Lower lobe of right lung (tissue), 2 donors: Measurements from ENCODE around the gene PIGM. TPM values are rescaled to one million over a fixed set of nuclear protein-coding genes. Genes with fewer than 3 reads are reported as not detected.

Experiments used
- ATAC-seq, 2 donors: fragments of 200-7000 bp; cut with Tn5 transposase; one replicate each; pipeline ENCODE4 v1.9.1; 2020 to 2022; ENCODE audit warnings: mild to moderate bottlenecking in 2 of 2, moderate library complexity in 2 of 2
- DNase-seq: peaks from one replicate; pipeline ENCODE4 v3.0.0-alpha.2; 2020
- H3K27ac ChIP-seq: fragments of 200-600 bp; one replicate; pipeline ENCODE4 v1.8.0; 2022
- H3K27me3 ChIP-seq: fragments of 200-600 bp; one replicate; pipeline ENCODE4 v1.8.0; 2022; ENCODE audit warnings: low read depth
- H3K36me3 ChIP-seq: fragments of 200-600 bp; one replicate; pipeline ENCODE4 v1.8.0; 2022; ENCODE audit warnings: mild to moderate bottlenecking
- H3K4me1 ChIP-seq: fragments of 200-600 bp; one replicate; pipeline ENCODE4 v1.8.0; 2022
- H3K4me3 ChIP-seq: fragments of 200-600 bp; one replicate; pipeline ENCODE4 v1.8.0; 2022; ENCODE audit warnings: mild to moderate bottlenecking
- H3K9me3 ChIP-seq: fragments of 200-600 bp; one replicate; pipeline ENCODE4 v1.8.0; 2022
- intact Hi-C: fragments of 100-400 bp; cut with DNase I; formaldehyde crosslinking; loops from one replicate; pipeline ENCODE4 v1.11.0; 2022
- long read RNA-seq: library from polyadenylated mRNA; unstranded; transcript quantifications from one replicate; pipeline ENCODE4 v2.0.0, GENCODE V29; 2021
- total RNA-seq: library from RNA; stranded (reverse); fragmentation: NEBNext Ultra II Directional; extraction: Animal tissue kit (Norgen Biotek cat#: 25700); gene quantifications from one replicate; pipeline ENCODE4 v1.2.1, GENCODE V29; 2021
- TF ChIP-seq, protein P1 (sequence below): fragments of 200-600 bp; IDR thresholded peaks from one replicate; pipeline ENCODE4 v1.8.0; 2022; ENCODE audit warnings: antibody characterized with exemption, mild to moderate bottlenecking
- donor health status: DM: no; HTN: yes; CAD: no; lungs with severe emphysema.

Gene PIGM
- total RNA-seq, result 6.9 TPM
- long read RNA-seq, full-length matches to known transcripts, result 20 of 20 reads
- long read RNA-seq, partial matches to known transcripts, result 0 of 20 reads
- long read RNA-seq, other reads (novel, unspliced or antisense), result 0 of 20 reads

DNA sequence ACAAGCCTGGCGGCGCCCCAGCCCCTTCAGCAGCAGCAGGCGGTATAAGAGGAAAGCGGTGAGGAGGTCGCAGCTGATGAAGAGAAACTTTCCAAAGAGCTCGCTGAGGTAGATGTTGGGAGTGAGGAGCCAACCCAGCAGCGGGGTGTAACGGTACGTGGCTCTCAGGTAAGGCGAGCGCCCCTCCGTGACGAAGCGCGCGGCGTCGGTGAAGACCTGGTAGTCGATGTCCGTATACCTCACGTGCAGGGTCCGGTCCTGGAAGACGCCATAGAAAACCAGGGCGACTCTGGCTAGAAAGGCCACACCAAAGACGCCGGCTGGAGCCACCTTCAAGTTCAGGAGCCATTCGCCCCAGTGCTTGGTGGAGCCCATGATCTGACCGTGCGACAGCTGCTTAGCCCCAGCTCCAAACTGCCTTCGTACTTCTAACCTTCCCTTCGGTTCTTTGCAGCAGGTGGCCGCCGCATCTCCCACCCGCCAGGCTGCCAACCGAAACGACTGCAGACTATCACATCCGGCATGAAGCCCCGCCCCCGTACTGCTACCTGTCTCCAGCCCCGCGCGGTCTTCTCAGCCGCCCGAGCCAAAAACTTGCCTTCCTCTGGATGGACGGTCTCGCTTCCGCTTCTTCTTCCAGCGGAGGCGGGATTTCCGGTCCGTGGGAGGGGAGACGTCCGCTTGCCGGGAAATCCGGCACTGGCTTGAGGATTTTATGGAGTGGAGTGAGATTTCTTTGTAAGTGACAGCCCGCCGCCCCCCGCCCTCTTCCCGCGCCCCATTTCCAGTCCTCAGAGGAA is at the start of gene PIGM:
Gene PIGM, minus strand, starts transcription at position 626 of the 800 bp plus-strand sequence. Its CDS starts 251 bp downstream, at position 375.
- ATAC-seq (peak; percentile 97 to 98), DNase-seq (peak; percentile 97)
- TF ChIP-seq, protein P1, sequence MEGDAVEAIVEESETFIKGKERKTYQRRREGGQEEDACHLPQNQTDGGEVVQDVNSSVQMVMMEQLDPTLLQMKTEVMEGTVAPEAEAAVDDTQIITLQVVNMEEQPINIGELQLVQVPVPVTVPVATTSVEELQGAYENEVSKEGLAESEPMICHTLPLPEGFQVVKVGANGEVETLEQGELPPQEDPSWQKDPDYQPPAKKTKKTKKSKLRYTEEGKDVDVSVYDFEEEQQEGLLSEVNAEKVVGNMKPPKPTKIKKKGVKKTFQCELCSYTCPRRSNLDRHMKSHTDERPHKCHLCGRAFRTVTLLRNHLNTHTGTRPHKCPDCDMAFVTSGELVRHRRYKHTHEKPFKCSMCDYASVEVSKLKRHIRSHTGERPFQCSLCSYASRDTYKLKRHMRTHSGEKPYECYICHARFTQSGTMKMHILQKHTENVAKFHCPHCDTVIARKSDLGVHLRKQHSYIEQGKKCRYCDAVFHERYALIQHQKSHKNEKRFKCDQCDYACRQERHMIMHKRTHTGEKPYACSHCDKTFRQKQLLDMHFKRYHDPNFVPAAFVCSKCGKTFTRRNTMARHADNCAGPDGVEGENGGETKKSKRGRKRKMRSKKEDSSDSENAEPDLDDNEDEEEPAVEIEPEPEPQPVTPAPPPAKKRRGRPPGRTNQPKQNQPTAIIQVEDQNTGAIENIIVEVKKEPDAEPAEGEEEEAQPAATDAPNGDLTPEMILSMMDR, result no peak
- intact Hi-C loops, result no loop called here
- H3K36me3 ChIP-seq, result no peaks in the 10 kb centered on the region
- H3K27me3 ChIP-seq, result no peaks in the 10 kb centered on the region
- H3K9me3 ChIP-seq, result no peaks in the 10 kb centered on the region
- peaks cover 25% of the 10 kb centered on the region for H3K4me1 ChIP-seq
- H3K4me3 ChIP-seq, result peak within 1 kb of the TSS; percentile 91
- H3K27ac ChIP-seq, result peak within 1 kb of the TSS; percentile 80

DNA sequence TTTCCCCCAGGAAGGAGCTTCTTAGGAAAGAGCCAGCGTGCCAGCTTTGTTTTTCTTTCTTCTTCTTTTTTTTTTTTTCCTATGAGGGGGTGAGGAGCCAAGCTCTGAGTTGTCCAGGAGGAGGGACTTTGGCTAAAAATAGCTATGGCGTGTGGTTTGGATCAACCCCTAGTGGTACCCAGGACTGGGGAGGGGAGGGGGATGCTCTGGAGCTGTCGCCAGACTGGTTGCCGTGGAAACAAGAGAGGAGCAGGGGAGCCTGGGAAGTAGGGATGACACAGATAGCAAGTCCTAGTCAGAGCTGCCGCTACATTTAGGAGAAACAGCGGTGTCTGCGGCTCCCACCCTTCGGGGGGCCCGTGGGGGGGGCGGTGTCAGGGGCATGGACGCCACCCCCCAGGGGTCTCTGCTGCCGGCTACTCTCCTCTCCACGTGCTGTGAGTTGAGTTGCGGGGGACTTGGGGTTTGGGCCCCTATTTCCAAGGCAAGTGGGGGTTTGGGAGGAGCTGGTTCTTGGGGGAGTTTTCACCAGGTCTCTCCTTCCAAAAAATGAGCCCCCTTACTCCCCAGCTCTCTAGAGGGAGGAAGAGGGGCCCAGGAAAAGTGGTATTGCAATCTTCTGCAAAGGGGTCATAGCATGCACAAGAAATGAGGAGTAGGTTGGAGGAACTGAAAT is 49.6 kb upstream of the PIGM start, which contains the start of gene KCNJ9:
Gene KCNJ9, plus strand, starts transcription at position 278 of the 676 bp plus-strand sequence. CDS start 2,493 bp downstream, outside the sequence.
- DNase-seq, result no peak
- Histone ChIP-seq H3K4me3 (no peak within 1 kb of the TSS), H3K36me3 (no peaks in the 10 kb centered on the region), H3K27me3 (peaks cover 62% of the 10 kb centered on the region), H3K4me1 (peaks cover 8% of the 10 kb centered on the region), H3K9me3 (no peaks in the 10 kb centered on the region), H3K27ac (no peak within 1 kb of the TSS)
- TF ChIP-seq, protein P1, result no peak
- intact Hi-C loops, result no loop called here
- no peak for ATAC-seq

DNA sequence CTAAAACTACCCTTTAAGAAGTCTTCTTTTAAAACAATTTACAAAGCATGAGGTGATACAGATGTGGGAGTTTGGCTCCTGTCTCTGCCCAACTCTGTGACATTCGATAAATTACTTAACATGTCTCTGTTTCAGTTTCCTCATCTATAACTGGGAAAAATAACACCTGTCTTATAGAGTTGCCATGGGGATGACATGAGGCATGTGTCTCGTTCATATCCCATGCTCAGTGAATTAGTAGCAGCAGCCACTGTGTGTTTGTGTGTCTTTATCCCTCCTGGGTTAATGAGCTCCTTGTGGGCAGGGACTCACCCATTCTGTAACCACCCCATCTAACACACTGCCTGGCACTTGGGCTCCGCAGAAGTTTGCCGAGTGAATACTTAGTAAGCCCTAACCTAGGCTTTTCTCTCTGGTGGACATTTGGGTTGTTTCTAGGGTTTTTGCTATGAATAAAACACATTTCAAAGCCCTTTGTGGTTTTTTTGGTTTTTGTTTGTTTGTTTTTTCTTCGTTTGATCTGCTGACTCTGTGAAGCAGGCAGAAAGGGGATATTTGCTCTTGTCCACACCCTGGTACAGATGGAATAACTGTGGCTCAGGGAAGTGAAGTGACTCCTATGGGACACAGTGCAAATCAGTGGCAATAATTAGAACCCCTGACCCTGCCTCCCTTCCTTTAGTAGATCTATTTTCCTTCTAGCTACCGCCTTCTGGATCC is 48.8 kb upstream of the PIGM start:
- TF ChIP-seq, protein P1, result no peak
- H3K27me3 ChIP-seq, result peaks cover 62% of the 10 kb centered on the region
- H3K9me3 ChIP-seq, result no peaks in the 10 kb centered on the region
- no peak overlapping the region for H3K4me3 ChIP-seq
- DNase-seq, result no peak
- intact Hi-C loops, result no loop called here
- H3K36me3 ChIP-seq, result no peaks in the 10 kb centered on the region
- H3K27ac ChIP-seq, result no peak overlapping the region
- H3K4me1 ChIP-seq, result peaks cover 8% of the 10 kb centered on the region
- ATAC-seq, result no peak

DNA sequence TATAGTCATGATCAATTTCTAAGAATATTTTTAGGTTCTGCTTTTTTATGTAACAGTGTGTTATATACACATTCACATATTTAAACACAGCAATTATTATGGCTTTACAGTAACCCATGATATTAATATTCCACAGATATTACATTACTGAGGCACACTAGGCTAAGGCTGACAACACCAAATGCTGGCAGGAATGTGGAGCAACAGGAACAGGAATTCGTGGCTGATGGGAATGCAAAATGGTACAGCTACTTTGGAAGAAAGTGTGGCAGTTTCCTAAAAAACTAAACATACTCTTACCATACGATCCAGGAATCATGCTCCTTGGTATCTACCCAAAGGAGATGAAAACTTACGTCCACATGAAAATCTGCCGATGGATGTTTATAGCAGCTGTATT is 47.7 kb upstream of the PIGM start:
- H3K36me3 ChIP-seq, result no peaks in the 10 kb centered on the region
- ATAC-seq (no peak), DNase-seq (no peak)
- no peak overlapping the region for H3K27ac ChIP-seq
- H3K27me3 ChIP-seq, result peaks cover 61% of the 10 kb centered on the region
- H3K4me3 ChIP-seq, result no peak overlapping the region
- TF ChIP-seq, protein P1, result no peak
- intact Hi-C loops, result no loop called here
- H3K9me3 ChIP-seq, result no peaks in the 10 kb centered on the region
- peaks cover 8% of the 10 kb centered on the region for H3K4me1 ChIP-seq

DNA sequence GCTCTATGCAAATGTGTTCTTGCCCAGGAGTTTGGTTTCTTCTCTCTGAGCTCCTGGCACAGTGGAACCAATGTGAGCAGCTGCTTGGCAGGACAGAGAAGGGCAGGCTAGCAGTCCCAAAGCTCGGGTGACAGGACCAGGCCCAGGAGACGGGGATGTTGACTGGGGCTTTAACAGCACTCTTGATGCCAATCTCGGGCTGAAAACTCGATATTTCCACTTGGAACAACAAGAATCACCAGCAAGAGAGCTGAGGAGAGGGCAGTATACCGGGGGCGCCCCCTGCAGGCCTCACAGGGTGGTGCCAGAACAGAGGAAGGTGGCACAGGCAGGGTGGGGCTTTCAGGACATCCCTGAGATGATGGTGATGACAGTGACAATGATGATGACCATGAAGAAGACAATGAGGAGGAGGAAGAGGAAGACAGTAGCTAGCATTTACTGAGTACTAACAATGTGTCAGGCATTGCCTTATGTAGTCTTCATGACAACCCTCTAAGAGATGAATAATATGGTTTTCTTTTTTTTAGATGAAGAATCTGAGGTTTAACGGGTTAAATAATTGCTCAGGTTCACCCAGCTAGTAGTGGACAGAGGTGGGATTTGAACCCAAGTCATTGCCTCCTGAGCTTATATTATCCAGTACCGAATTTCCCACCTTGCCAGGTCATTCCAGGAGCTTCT is 46.9 kb upstream of the PIGM start:
- H3K27me3 ChIP-seq, result peaks cover 53% of the 10 kb centered on the region
- intact Hi-C loops, result no loop called here
- no peak overlapping the region for H3K27ac ChIP-seq
- peak; percentile 78 to 84 for ATAC-seq
- no peaks in the 10 kb centered on the region for H3K36me3 ChIP-seq
- no peaks in the 10 kb centered on the region for H3K9me3 ChIP-seq
- TF ChIP-seq, protein P1, result peak; percentile 75
- DNase-seq, result no peak
- H3K4me1 ChIP-seq, result peaks cover 2% of the 10 kb centered on the region
- no peak overlapping the region for H3K4me3 ChIP-seq
